ENCODE measurements around the gene ZG16.

- TF ChIP-seq ATF3 (IDR thresholded peaks at IDR 0.05; ENCODE audit: insufficient read depth, low read depth, low read length): no peak
- TF ChIP-seq CBX5 (IDR thresholded peaks at IDR 0.05; ENCODE audit: low read depth, low read length): no peak
- no peak for TF ChIP-seq SRF (IDR thresholded peaks at IDR 0.05; ENCODE audit: low read depth, low read length)
Observed at GRCh38 chr16:29742683-29743275, 35.3 kb upstream of the ZG16 start.
